ENCODE data around the gene TCF21.
"Not testable (repeated sequence)": the region's sequence is repeated elsewhere in the genome, so short reads cannot be mapped to it uniquely, and the experiment has no call there.

TCF21 gene

GRCh38 chr6:133888929-133889556 lies at the start of gene TCF21:
TCF21 (plus strand) TSS chr6:133889113; CDS start chr6:133889398, 285 bp downstream.
- DNase-seq, result no peak

DNA sequence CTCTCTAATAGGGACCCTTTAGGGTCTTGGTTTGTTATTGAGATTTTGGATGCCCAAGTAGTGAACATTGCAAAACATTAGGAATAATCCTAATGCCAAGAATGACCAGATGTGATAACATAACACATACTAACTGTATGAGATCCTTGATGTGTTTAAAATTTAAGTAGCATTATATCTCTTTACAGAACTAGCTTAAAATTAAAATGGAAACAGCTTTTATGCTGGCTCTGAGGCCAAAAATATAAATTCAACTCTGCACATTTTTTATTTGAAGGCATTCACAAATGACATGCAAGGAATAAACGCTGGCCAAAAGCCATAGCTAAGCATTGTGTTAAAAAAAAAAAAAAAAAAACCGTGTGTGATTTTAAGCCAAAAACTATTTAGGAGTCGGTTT lies 47.7 kb upstream of the TCF21 start:
- DNase-seq, result no peak

DNA sequence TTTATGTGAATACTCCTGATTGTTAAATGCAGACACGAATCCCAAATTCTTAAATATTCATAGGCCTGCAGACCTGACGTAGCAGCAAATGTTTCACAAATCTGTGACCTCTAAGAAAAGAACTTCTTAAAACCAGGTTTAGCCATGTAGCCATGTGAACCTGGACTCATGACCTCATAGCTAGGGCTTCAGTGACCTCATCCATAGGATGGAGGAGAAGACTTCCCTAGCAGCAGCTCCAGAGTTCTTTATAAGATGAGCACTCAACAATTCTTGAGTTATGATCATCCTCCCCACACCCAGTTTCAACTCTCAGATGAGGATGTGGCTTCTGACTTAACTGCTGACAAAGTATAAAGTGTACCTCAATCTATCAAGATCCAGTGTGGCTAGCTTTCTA lies 45.8 kb upstream of the TCF21 start:
- no peak for DNase-seq

DNA sequence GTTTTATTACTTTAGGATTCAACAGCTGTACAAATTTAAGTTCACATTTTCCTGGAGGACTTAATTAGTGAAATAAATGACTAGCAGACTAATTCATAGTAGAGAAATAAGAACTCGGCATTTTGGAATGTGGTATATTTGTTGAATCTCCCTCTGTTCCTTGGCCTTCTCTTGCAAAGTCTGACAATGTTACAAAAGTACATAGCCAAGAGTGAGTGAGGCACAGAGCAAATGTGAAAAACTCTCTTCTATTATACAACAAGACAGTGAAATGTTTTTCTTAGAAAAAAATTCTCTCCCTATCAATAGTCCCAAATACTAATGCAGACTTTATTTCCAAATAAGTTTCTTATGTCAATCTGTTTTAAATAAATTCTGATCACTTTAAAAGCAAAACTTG lies 44.2 kb upstream of the TCF21 start:
- DNase-seq, result no peak

GRCh38 chr6:133854041-133854363 lies 34.9 kb upstream of the TCF21 start:
- no peak for DNase-seq

DNA sequence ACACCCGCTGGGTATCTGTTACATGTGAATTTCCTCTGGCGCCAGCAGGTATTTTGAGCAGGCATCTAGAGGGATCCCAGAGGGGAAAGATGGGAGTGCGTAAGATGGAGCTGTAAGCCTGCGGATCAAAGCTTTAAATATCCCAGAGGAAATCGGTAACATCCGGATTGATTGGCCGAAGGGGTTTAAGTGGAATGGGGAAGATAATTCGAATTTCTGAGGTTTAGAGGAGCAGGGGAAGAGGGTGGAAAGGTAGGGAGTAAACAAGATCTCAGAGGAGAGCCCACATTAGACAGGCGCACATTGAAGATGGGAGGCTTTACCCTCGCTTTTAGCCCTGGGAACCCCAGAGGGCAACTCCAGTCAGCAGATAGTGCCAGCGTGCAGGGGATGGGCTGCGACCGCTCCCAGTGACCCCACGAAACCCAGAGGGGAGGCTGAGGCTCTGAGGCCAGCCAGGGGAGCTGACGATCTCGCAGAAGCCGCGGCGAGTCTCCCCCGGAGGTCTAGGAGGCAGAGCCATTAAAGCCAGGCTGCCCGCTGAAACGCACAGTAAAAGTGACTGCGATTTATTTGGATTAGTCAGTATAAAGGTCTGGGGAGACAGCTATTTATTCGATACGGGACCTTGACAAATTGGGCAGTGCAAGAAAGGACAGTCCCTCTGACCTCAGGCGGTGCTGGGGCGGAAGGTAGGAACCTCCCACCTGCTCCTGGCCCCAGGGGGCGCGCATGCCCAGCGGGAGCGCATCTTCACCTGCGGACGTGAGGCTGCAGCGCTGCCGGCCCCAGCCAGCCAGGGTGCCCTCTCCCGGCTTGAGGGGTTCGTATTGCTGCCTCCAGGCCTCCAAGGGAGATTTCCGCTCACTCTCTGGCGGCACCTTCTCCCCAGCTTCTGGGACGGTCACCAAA lies 34.3 kb upstream of the TCF21 start:
- DNase-seq, result no peak

DNA sequence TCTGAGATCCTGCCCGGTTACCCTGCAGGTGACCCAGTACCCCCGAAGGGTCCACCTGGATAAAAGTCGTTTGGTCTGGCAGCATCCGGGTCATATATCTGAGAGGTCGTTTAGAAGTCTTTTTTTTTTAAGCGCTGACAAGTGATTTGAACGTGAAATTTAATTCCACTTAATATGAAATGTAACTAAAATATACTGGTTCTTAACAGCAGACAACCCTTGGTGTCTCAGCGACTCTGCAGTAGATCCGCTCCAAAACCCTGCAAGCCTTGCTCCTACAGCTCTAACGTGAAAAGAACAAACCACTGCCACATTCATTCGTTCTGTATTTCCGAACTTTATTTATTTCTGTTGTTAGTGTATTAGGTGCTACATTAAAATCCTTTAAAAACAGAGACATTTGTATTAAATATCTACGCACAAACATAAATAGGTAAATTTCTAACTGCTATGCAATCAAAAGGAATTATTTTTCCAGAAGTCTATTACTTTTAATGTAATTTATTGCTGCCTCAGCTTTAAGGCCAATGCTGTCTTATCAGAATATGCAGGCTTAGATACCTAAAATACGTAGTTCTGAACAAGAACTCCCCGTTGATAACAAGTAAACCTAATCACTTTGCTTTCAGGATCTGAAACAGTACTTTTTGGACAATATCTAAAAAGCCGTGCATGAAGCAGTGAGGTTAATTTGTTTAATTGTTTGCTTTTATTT lies 33.5 kb upstream of the TCF21 start:
- no peak for DNase-seq

DNA sequence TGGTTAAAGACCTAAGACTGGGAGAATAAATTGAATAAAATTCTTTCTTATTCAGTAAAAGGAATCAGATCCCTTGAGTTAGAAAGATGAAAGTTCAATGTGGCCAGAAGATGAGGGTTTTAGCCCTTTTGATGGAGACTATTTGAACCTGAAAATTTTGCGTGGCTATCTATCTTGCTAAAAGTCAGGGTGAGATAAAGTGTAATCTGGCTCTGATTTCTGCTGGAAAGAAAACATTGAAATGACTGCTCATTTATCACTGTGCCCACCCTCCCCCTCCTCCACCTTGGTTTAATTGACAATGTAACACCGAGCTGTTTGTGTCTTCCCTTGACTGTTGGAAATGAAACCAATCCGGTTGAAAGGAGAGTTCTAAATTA lies 32.9 kb upstream of the TCF21 start:
- no peak for DNase-seq

DNA sequence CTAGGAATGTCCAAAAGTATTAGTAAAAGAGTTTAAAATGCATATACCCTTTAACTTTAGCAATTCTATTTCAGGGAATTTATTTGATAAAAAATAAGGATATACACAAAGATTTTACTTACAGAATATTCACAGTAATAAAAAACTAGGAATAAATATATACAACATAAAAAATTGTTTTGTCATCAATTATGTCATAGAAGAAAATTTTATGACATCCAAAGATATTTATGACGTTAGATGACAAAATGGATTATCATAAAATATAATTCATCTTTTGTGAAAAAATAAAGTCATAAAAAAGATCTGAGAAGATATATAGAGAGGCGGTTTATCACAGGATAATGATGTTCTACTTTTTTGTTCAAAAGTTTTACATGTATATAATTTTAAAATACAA lies 32.0 kb upstream of the TCF21 start:
- no peak for DNase-seq

DNA sequence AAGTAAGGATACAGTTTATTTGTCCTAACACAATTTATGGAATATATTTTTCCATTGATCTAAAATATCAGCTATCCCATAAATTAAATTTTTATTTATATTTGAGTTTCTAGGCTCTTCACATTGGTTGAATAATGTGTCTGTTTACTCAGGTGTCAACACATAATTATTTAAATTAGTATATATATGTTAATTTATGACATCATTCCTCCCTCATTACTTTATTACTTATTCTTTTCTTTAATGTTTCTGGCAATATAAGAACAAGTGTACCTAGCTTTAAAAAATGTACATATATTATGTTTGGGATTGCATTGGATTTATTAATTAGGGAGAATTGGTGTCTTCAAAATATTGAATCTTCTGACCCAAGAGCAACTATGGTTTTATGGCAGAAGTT lies 31.2 kb upstream of the TCF21 start:
- DNase-seq, result no peak

- not testable (repeated sequence) for DNase-seq
These were observed 27.6 kb upstream of the TCF21 start for GRCh38 chr6:133861337-133861736.

GRCh38 chr6:133863228-133863627 lies 25.7 kb upstream of the TCF21 start:
- DNase-seq, result no peak

DNA sequence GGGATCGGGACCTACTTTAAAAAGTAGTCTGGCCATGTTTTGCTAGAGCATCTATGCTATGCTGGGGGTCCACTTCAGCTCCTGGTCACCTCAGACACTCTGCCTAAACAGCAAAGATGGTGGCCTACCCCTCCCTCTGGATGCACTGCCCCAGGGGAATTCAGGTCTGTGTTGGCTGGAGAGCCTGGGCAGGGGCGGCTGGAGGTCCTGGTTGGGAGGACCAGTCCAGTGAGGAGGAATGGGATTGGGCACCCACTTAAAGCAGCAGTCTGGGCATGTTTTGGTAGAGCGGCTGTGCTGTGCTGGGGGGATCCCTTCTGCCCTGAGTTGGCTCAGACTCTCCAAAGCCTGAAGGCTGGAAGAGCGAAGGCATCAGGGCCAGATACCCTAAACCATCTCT lies 23.2 kb upstream of the TCF21 start:
- DNase-seq, result no peak

DNA sequence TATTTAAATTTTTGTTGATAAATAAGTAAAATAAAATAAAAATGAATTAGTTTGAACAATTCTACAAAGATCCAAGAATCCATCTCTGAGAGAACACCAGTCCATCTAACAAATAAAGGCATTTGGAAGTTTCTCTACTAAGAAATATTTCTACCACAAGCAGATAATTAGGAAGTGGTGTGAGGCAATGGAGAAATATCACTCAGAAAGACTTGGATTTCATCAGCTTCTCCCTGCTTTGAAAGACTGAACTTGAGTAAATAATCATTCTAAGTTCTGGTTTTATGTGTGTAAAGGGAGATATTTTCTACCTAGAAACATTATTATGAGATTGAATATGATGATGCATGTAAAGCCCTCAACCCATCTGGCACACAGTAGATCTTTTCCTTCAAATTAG lies 17.8 kb upstream of the TCF21 start:
- DNase-seq, result no peak

GRCh38 chr6:133873538-133873937 lies 15.4 kb upstream of the TCF21 start:
- no peak for DNase-seq

DNA sequence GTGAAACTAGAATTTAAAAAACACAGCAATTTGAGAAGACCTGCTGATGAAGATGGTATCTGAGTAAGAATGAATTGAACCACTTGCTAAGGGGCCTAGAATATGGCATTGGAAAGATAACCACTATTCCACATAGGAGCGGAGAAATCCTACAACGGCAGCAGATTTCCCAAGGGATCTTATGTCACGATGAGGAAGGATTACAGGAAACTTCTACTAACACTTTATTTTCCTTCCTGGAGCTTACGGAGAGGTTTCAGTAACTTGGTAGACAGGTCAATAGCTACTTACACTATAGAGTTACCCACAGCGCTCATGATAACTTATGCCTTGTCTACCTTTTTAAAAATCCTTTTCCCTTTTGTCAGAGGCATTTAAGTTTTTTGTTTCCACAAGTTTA lies 11.8 kb upstream of the TCF21 start:
- DNase-seq, result no peak

DNA sequence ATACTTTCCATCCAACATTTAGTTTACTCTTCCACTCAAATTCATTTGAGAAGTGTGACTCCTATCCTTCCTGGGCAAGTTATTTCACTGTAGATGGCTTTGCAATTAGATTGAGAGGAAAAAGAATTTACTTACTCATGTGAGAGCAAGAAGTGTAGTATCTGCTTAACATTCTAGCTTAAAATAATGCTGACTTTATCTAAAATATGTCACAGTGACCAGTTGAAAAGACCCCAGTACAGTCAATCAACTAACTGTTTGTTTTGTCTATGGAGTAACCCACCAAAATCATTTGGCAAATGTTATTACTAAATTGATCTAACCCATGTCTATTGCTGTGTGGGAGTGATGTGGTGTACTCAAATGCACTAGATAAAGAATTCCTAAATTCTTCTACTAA lies 8.9 kb upstream of the TCF21 start:
- DNase-seq, result no peak

- DNase-seq, result no peak
These were observed 8.0 kb upstream of the TCF21 start for GRCh38 chr6:133880896-133881295.

DNA sequence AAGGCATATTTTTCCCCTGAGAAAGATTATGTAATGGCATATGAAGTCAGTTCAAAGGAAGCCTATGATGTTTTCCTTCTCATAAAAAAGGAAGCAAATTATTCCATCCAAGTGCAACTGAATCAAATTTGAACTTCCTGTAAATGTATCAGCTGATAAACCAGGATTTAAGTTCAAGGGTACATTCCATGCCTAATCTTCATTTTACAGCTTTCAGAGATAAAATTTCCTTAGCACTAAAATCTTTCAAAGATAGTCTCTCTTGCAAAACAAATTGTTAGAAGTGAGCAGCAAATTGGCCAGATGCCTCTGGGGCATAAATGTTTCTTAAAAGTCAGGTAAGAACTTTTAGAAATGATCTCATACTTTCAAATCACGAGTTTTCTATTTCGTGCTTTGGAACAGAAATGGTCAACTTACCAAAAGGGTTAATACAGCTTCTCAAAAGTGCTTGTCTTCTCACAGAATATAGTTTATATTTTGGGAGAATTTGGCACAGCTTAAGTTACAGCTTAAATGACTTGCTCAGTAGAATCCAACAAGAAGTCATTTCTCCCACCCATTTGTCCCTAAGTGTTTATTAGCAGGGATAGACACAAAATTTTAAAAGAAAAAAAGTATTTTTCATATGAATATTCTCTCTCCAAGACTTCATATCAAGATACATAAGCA lies 2.7 kb upstream of the TCF21 start:
- DNase-seq, result no peak

GRCh38 chr6:133887156-133887879 lies 1.6 kb upstream of the TCF21 start:
- no peak for DNase-seq

GRCh38 chr6:133887880-133888230 lies 1.1 kb upstream of the TCF21 start:
- DNase-seq, result no peak

DNA sequence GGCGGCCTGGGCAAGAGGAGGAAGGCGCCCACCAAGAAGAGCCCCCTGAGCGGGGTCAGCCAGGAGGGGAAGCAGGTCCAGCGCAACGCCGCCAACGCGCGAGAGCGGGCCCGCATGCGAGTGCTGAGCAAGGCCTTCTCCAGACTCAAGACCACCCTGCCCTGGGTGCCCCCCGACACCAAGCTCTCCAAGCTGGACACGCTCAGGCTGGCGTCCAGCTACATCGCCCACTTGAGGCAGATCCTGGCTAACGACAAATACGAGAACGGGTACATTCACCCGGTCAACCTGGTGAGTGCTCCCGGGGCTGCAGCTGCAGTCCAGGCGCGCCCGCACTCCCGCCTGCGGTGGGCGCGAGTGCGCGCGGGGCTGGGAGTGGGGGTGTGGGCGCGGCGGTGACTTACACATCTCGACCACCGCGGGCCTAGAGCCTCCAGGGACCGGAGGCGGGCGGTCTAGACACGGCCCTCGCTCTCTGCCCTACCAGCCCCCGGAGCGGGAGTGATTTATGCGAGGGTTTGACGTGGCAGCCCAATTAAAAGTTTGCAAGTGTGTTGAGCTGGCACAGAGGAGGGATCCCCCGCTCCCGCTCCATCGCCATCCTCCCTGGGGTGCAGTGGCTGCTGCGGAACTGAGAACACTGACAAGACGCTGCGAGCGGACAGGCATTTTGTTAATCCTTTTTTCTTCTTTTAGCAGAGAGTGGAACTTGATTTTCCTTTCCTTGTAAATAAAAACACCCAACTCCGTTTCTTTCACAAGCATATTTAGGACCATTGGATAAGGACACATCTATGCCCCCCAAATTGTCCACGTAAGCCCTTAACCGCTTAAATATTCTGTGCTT lies 867 bp downstream of the TCF21 start:
- no peak for DNase-seq

Measured in DMS 273 treated with DMSO at 0.1 percent for 48 hours (cell line).